ENCODE results near the gene AP1G1.
"Not testable (repeated sequence)": the region's sequence is repeated elsewhere in the genome, so short reads cannot be mapped to it uniquely, and the experiment has no call there.

Gene AP1G1

GRCh38 chr16:71693164-71693563 is 115.5 kb downstream of the AP1G1 start:
- no peak for DNase-seq

GRCh38 chr16:71689901-71690300 is 118.7 kb downstream of the AP1G1 start:
- DNase-seq: no peak

GRCh38 chr16:71687861-71688260 is 120.8 kb downstream of the AP1G1 start:
- no peak for DNase-seq

GRCh38 chr16:71684280-71684679 is 124.4 kb downstream of the AP1G1 start:
- DNase-seq: not testable (repeated sequence)

- no peak for DNase-seq
Observed at GRCh38 chr16:71681360-71681759, 127.3 kb downstream of the AP1G1 start.

All from CD4-positive, alpha-beta T cell treated with Interleukin-21 for 1 hour (primary cell).